Endothelial cell of umbilical vein (primary cell): Measurements from ENCODE around the gene COQ8A. TPM values are rescaled to one million over a fixed set of nuclear protein-coding genes. Genes with fewer than 3 reads are reported as not detected.

ENCODE experiments used
- BruUV-seq: library from RNA; stranded (reverse); fragments of 400-500 nt; replicated peaks from 2 replicates; lab custom pipeline; 2021; lab: Mats Ljungman, UMichigan
- CTCF ChIA-PET: fragments of 300-600, 350-600 bp; sonication (Branson Sonifier 250); formaldehyde crosslinking; loops from one replicate; lab custom pipeline; 2021; ENCODE audit warnings: antibody characterized with exemption, inconsistent platforms; lab: Charles Lee
- POLR2A ChIA-PET: fragments of 300-600, 350-600 bp; sonication (Branson Sonifier 250); formaldehyde crosslinking; loops from one replicate; lab custom pipeline; 2021; ENCODE audit warnings: antibody characterized with exemption, inconsistent platforms; lab: Charles Lee
- DNase-seq: peaks from one replicate; pipeline ENCODE4 v3.0.0-alpha.2; 2011; ENCODE audit warnings: low read depth, low spot score
- FAIRE-seq: peaks from 2 replicates; lab custom pipeline; 2011; peaks lifted over from hg19 to GRCh38; lab: Jason Lieb, UNC
- H2AFZ ChIP-seq: 2 replicates; pipeline ENCODE4 v1.6.0; 2012; ENCODE audit warnings: low read depth, low read length, control low read depth, inconsistent platforms
- H3K27ac ChIP-seq: 2 replicates; pipeline ENCODE4 v1.5.1; 2011; ENCODE audit warnings: low read depth, mild to moderate bottlenecking, control low read depth, low read length, moderate library complexity; ENCODE audit not compliant: insufficient read depth
- H3K27me3 ChIP-seq, 2 experiments: 2 replicates each; pipeline versions ENCODE4 v1.6.0 to v1.6.1; 2011; ENCODE audit warnings: low read length in 2 of 2, mixed read lengths in 1 of 2; ENCODE audit not compliant: control insufficient read depth in 2 of 2, insufficient read depth in 2 of 2
- H3K36me3 ChIP-seq, 2 experiments: 2 replicates in 1 of 2; 3 replicates in 1 of 2; pipeline ENCODE4 v1.5.1; 2011; ENCODE audit warnings: low read length in 2 of 2, mild to moderate bottlenecking in 1 of 2, moderate library complexity in 1 of 2; ENCODE audit not compliant: control insufficient read depth in 2 of 2, insufficient read depth in 2 of 2; ENCODE audit errors: extremely low read depth in 1 of 2
- H3K4me1 ChIP-seq: 3 replicates; pipeline ENCODE4 v1.5.1; 2011; ENCODE audit warnings: mild to moderate bottlenecking, low read length; ENCODE audit not compliant: control insufficient read depth, insufficient read depth; ENCODE audit errors: extremely low read depth
- H3K4me2 ChIP-seq: 2 replicates; pipeline ENCODE4 v1.6.1; 2011; ENCODE audit warnings: low read length, control low read depth, mixed read lengths; ENCODE audit not compliant: insufficient read depth
- H3K4me3 ChIP-seq, 3 experiments: fragments of 200-600 bp in 1 of 3; sonication (generic), shearing (Covaris generic) in 1 of 3; replicated peaks in 1 of 3; 2 replicates each; pipeline ENCODE4 v1.5.1; 2011 to 2016; ENCODE audit warnings: control low read depth in 3 of 3, low read length in 3 of 3, mild to moderate bottlenecking in 2 of 3, inconsistent platforms in 1 of 3, low read depth in 1 of 3, moderate library complexity in 1 of 3; ENCODE audit not compliant: insufficient read depth in 1 of 3
- H3K79me2 ChIP-seq: 2 replicates; pipeline ENCODE4 v1.6.0; 2012; ENCODE audit warnings: low read length, inconsistent platforms; ENCODE audit not compliant: control insufficient read depth, insufficient read depth
- H3K9ac ChIP-seq: replicated peaks from 2 replicates; pipeline ENCODE3; 2011; ENCODE audit warnings: low read length, control low read depth; ENCODE audit not compliant: insufficient read depth; ENCODE audit errors: extremely low read depth
- H3K9me1 ChIP-seq: replicated peaks from 3 replicates; pipeline ENCODE4 v1.6.0; 2011; ENCODE audit warnings: mild to moderate bottlenecking, low read length; ENCODE audit not compliant: control insufficient read depth, insufficient read depth; ENCODE audit errors: extremely low read depth
- H3K9me3 ChIP-seq: replicated peaks from 2 replicates; pipeline ENCODE4 v1.5.1; 2012; ENCODE audit warnings: low read length, inconsistent platforms; ENCODE audit not compliant: control insufficient read depth, insufficient read depth
- H4K20me1 ChIP-seq: replicated peaks from 2 replicates; pipeline ENCODE3; 2011; ENCODE audit warnings: mild to moderate bottlenecking, low read length; ENCODE audit not compliant: control insufficient read depth, insufficient read depth; ENCODE audit errors: extremely low read depth
- CTCF ChIP-seq, 2 donors: IDR thresholded peaks; 1 replicate in 1 of 2; 2 replicates in 1 of 2; pipeline ENCODE4 v1.5.1; 2011; ENCODE audit warnings: low read length in 2 of 2, mild to moderate bottlenecking in 2 of 2, moderate library complexity in 2 of 2, control low read depth in 1 of 2, inconsistent platforms in 1 of 2, low read depth in 1 of 2; ENCODE audit not compliant: insufficient read depth in 1 of 2; ENCODE audit errors: extremely low read depth in 1 of 2
- EZH2 ChIP-seq: IDR thresholded peaks from 2 replicates; pipeline ENCODE4 v1.6.1; 2012; ENCODE audit warnings: borderline replicate concordance, low read depth, mild to moderate bottlenecking, moderate library complexity, low read length, inconsistent platforms; ENCODE audit not compliant: severe bottlenecking
- FOS ChIP-seq: IDR thresholded peaks from 2 replicates; pipeline ENCODE4 v1.6.1; 2011; ENCODE audit warnings: mild to moderate bottlenecking, low read length, moderate library complexity, borderline replicate concordance; ENCODE audit not compliant: insufficient read depth
- GATA2 ChIP-seq: IDR thresholded peaks from 2 replicates; pipeline ENCODE4 v1.7.0; 2011; ENCODE audit warnings: low read depth, mild to moderate bottlenecking, moderate library complexity, mixed read lengths, low read length; ENCODE audit not compliant: insufficient read length, insufficient read depth
- JUN ChIP-seq: IDR thresholded peaks from 2 replicates; pipeline ENCODE4 v1.6.1; 2011; ENCODE audit warnings: borderline replicate concordance, low read depth; ENCODE audit not compliant: insufficient read length, insufficient read depth
- MAX ChIP-seq: IDR thresholded peaks from 2 replicates; pipeline ENCODE4 v1.6.1; 2011; ENCODE audit not compliant: insufficient read depth, insufficient read length
- MYC ChIP-seq: IDR thresholded peaks from one replicate; pipeline ENCODE4 v1.6.1; 2011; ENCODE audit warnings: mild to moderate bottlenecking, low read depth, low read length
- POLR2A ChIP-seq: IDR thresholded peaks from 2 replicates; pipeline ENCODE4 v1.6.1; 2012; ENCODE audit warnings: low read depth, mild to moderate bottlenecking, control low read depth, low read length
- POLR2AphosphoS5 ChIP-seq: IDR thresholded peaks from 2 replicates; pipeline ENCODE4 v1.6.1; 2012; ENCODE audit warnings: low read depth, mild to moderate bottlenecking, control low read depth, low read length, moderate library complexity; ENCODE audit not compliant: insufficient read depth
- dilution Hi-C: fragments of 300-500 bp; cut with MboI; formaldehyde crosslinking; loops from one replicate; pipeline ENCODE4 v1.15.0; 2019; ENCODE audit warnings: low sequenced_read_pairs; ENCODE audit not compliant: extremely low pct_ligation_motif_present
- intact Hi-C: fragments of 100-400 bp; cut with micrococcal nuclease; formaldehyde crosslinking; loops from one replicate; pipeline ENCODE4 v1.10.0; 2022
- polyA plus RNA-seq, 4 experiments: library from polyadenylated mRNA; depleted of rRNA in 3 of 4; stranded (reverse) in 3 of 4; unstranded in 1 of 4; fragments of >200 nt; gene quantifications; 2 replicates each; pipeline versions ENCODE4 v1.2.1 to v1.2.3, GENCODE V29; 2011 to 2012; ENCODE audit warnings: missing spikeins in 1 of 4
- total RNA-seq: library from RNA; stranded (reverse); gene quantifications from 2 replicates; pipeline ENCODE4 v1.2.3, GENCODE V29; 2021

The COQ8A gene
- total and polyA plus RNA-seq, 2 donors (not counting 3 experiments of a cell fraction or from before 2014, with no cell fraction given): 6.8 to 9.4 TPM

GRCh38 chr1:226951286-226952117 lies 11.4 kb downstream of the COQ8A start:
- DNase-seq (no peak), FAIRE-seq (no peak)
- BruUV-seq: no TSS peak
- intact Hi-C loops (no loop called here), dilution Hi-C loops (no loop called here)
- Histone ChIP-seq H3K4me2 (no peak overlapping the region), H4K20me1 (no peaks in the 10 kb centered on the region), H3K4me1 (no peaks in the 10 kb centered on the region), H3K27ac (no peak overlapping the region), H3K9me1 (no peaks in the 10 kb centered on the region), H3K27me3 (no peaks in the 10 kb centered on the region), H3K36me3 (no peaks in the 10 kb centered on the region), H3K9me3 (no peaks in the 10 kb centered on the region), H3K79me2 (no peaks in the 10 kb centered on the region), H2AFZ (no peak overlapping the region), H3K9ac (no peak overlapping the region), H3K4me3 (no peak overlapping the region)
- POLR2A ChIA-PET: interaction anchor here (0.5 kb wide), 1 partner anchor 13 kb away, joined by 3 read pairs; no protein-coding TSS in a partner anchor
- CTCF ChIA-PET: interaction anchor here (0.9 kb wide), 1 partner anchor 12 kb away, joined by 5 read pairs; no protein-coding TSS in a partner anchor
- TF ChIP-seq FOS (no peak), MAX (no peak), JUN (no peak), GATA2 (no peak), MYC (no peak), EZH2 (no peak), POLR2AphosphoS5 (no peak), CTCF (IDR thresholded peaks at IDR 0.05; ENCODE audit: extremely low read depth in 1 of 2, insufficient read depth in 1 of 2, low read depth in 1 of 2, low read length in 2 of 2) (no peak), POLR2A (no peak)
